MM.1S (cell line): Measurements from ENCODE around the gene GBA2.

Experiments used
- CTCF ChIP-seq: fragments of 300-600 bp; sonication (generic); IDR thresholded peaks from 2 replicates; pipeline ENCODE4 v1.5.1; 2016; ENCODE audit warnings: antibody characterized with exemption, low read length, mixed read lengths
- EZH2 ChIP-seq: fragments of 300-600 bp; sonication (generic); optimal IDR thresholded peaks from 2 replicates; pipeline ENCODE3; 2017; ENCODE audit warnings: low read depth, mild to moderate bottlenecking, antibody characterized with exemption, low read length, mixed read lengths
- EZH2phosphoT487 ChIP-seq: fragments of 300-600 bp; sonication (generic); IDR thresholded peaks from 2 replicates; pipeline ENCODE4 v1.6.1; 2018; ENCODE audit warnings: antibody characterized with exemption, low read length

- TF ChIP-seq CTCF, result no peak
- TF ChIP-seq EZH2, result no peak
- TF ChIP-seq EZH2phosphoT487, result no peak
Observed at GRCh38 chr9:35714123-35714522, 34.9 kb downstream of the GBA2 start.
